NT2/D1 (cell line): Measurements from ENCODE around the gene ATP5MC2.

Source experiments
- SUZ12 ChIP-seq: IDR thresholded peaks from 2 replicates; pipeline ENCODE4 v1.6.1; 2011; ENCODE audit not compliant: insufficient read length, insufficient read depth; ENCODE audit errors: extremely low read depth
- YY1 ChIP-seq: IDR thresholded peaks from 2 replicates; pipeline ENCODE4 v1.6.1; 2011; ENCODE audit not compliant: insufficient read length, insufficient read depth
- ZNF274 ChIP-seq: IDR thresholded peaks from 2 replicates; pipeline ENCODE4 v1.6.1; 2011; ENCODE audit warnings: mild to moderate bottlenecking, low read depth, low read length

GRCh38 chr12:53719649-53720048 lies 43.8 kb upstream of the ATP5MC2 start:
- TF ChIP-seq YY1 (no peak), ZNF274 (no peak), SUZ12 (no peak)
